HepG2 (cell line): Measurements from ENCODE around the gene TFEB. TPM values are rescaled to one million over a fixed set of nuclear protein-coding genes. Genes with fewer than 3 reads are reported as not detected.

Experiments used
- CERS6 ChIP-seq: sonication (generic); formaldehyde crosslinking; IDR thresholded peaks from 2 replicates; pipeline ENCODE4 v1.5.0; 2020; ENCODE audit warnings: missing genetic modification reagents
- CHCHD3 ChIP-seq: sonication (generic); formaldehyde crosslinking; IDR thresholded peaks from 2 replicates; pipeline ENCODE4 v1.8.0; 2022; ENCODE audit warnings: mild to moderate bottlenecking, missing genetic modification reagents, moderate library complexity
- FOXP1 ChIP-seq, 2 experiments: fragments of 450-650 bp in 1 of 2; IDR thresholded peaks; 2 replicates each; pipeline ENCODE4 v1.6.1; 2017 to 2018; ENCODE audit warnings: antibody characterized with exemption in 1 of 2
- GATAD2A ChIP-seq: IDR thresholded peaks from 2 replicates; pipeline ENCODE4 v1.6.1; 2016
- HES4 ChIP-seq: sonication (generic); formaldehyde crosslinking; IDR thresholded peaks from 2 replicates; pipeline ENCODE4 v1.9.0; 2021; ENCODE audit warnings: mild to moderate bottlenecking, missing genetic modification reagents, borderline replicate concordance
- KDM2A ChIP-seq: sonication (generic); formaldehyde crosslinking; IDR thresholded peaks from 2 replicates; pipeline ENCODE4 v1.4.0; 2020; ENCODE audit warnings: low read depth, missing genetic modification reagents, borderline replicate concordance
- KLF9 ChIP-seq: IDR thresholded peaks from 2 replicates; pipeline ENCODE4 v1.6.1; 2016; ENCODE audit warnings: low read depth
- NFYB ChIP-seq: sonication (generic); formaldehyde crosslinking; IDR thresholded peaks from 2 replicates; pipeline ENCODE4 v1.4.0; 2020; ENCODE audit warnings: missing genetic modification reagents
- PLSCR1 ChIP-seq: sonication (generic); formaldehyde crosslinking; IDR thresholded peaks from 2 replicates; pipeline ENCODE4 v1.5.0; 2020; ENCODE audit warnings: missing genetic modification reagents, mild to moderate bottlenecking, borderline replicate concordance
- PRDM10 ChIP-seq: sonication (generic); formaldehyde crosslinking; IDR thresholded peaks from 2 replicates; pipeline ENCODE4 v1.4.0; 2020; ENCODE audit warnings: low read depth, missing genetic modification reagents
- SKI ChIP-seq: fragments of 450-650 bp; IDR thresholded peaks from one replicate; pipeline ENCODE4 v1.6.1; 2018; ENCODE audit warnings: mild to moderate bottlenecking; ENCODE audit not compliant: partially characterized antibody
- SMAD1 ChIP-seq: sonication (generic); formaldehyde crosslinking; IDR thresholded peaks from 2 replicates; pipeline ENCODE4 v1.4.0; 2020; ENCODE audit warnings: missing genetic modification reagents, low read depth, mild to moderate bottlenecking, borderline replicate concordance
- SRSF9 ChIP-seq: fragments of 200-400 bp; formaldehyde crosslinking; IDR thresholded peaks from 2 replicates; pipeline ENCODE4 v1.6.1; 2018; ENCODE audit warnings: borderline replicate concordance, mild to moderate bottlenecking, low read depth, low read length; ENCODE audit not compliant: insufficient read depth, poor library complexity, severe bottlenecking
- U2AF2 ChIP-seq: fragments of 200-400 bp; formaldehyde crosslinking; IDR thresholded peaks from 2 replicates; pipeline ENCODE4 v1.6.1; 2017; ENCODE audit warnings: low read depth, mild to moderate bottlenecking, low read length
- XRCC5 ChIP-seq: fragments of 200-400 bp; formaldehyde crosslinking; optimal IDR thresholded peaks from 2 replicates; pipeline ENCODE3; 2017; ENCODE audit warnings: mild to moderate bottlenecking, low read length
- ZBTB2 ChIP-seq: sonication (generic); formaldehyde crosslinking; IDR thresholded peaks from 2 replicates; pipeline ENCODE4 v1.8.0; 2022; ENCODE audit warnings: low read depth, missing genetic modification reagents
- ZBTB49 ChIP-seq: sonication (generic); formaldehyde crosslinking; IDR thresholded peaks from 2 replicates; pipeline ENCODE4 v1.4.0; 2020; ENCODE audit warnings: missing genetic modification reagents, borderline replicate concordance
- ZFP37 ChIP-seq: sonication (generic); formaldehyde crosslinking; IDR thresholded peaks from 2 replicates; pipeline ENCODE4 v1.4.0; 2020; ENCODE audit warnings: missing genetic modification reagents, borderline replicate concordance
- ZNF264 ChIP-seq: sonication (generic); formaldehyde crosslinking; IDR thresholded peaks from 2 replicates; pipeline ENCODE4 v1.4.0; 2020; ENCODE audit warnings: missing genetic modification reagents
- ZNF282 ChIP-seq: fragments of 450-650 bp; IDR thresholded peaks from 2 replicates; pipeline ENCODE4 v1.6.1; 2018; ENCODE audit not compliant: partially characterized antibody
- ZNF441 ChIP-seq: sonication (generic); formaldehyde crosslinking; IDR thresholded peaks from 2 replicates; pipeline ENCODE4 v1.7.0; 2021; ENCODE audit warnings: missing genetic modification reagents, borderline replicate concordance
- ZNF451 ChIP-seq: sonication (generic); formaldehyde crosslinking; IDR thresholded peaks from 2 replicates; pipeline ENCODE4 v1.5.0; 2020; ENCODE audit warnings: mild to moderate bottlenecking, missing genetic modification reagents
- polyA plus RNA-seq, 8 experiments: library from polyadenylated mRNA; depleted of rRNA in 3 of 8; stranded (reverse) in 7 of 8; unstranded in 1 of 8; fragments of >200 nt; fragmentation: Illumina TruSeq in 4 of 8; extraction: Trizol in 4 of 8; gene quantifications; 2 replicates each; pipeline versions ENCODE4 v1.2.1 to v1.2.3, GENCODE V29; 2011 to 2016; ENCODE audit warnings: low read depth in 4 of 8, missing spikeins in 1 of 8, mixed read lengths in 1 of 8; ENCODE audit not compliant: insufficient read depth in 1 of 8
- total RNA-seq, 5 experiments: library from RNA; depleted of rRNA; stranded (reverse); fragments of >200 nt; fragmentation: Illumina TruSeq; extraction: Trizol; gene quantifications; 2 replicates each; pipeline ENCODE4 v1.2.3, GENCODE V29; 2016; ENCODE audit warnings: low read depth in 1 of 5

The TFEB gene
- total and polyA plus RNA-seq, 2 of the 13 experiments (the other 11 are each of a cell fraction or from before 2014, with no cell fraction given), result 13.3 to 18.7 TPM

- 0 out of 2 replicates have a peak, but pooled peaks have one; percentile 53 for TF ChIP-seq PRDM10 (CRISPR knock-in tag)
- no peak for TF ChIP-seq SRSF9
- TF ChIP-seq SMAD1, result no peak
- no peak for TF ChIP-seq ZBTB2 (CRISPR knock-in tag)
- no peak for TF ChIP-seq CHCHD3 (CRISPR knock-in tag)
- no peak for TF ChIP-seq CERS6 (CRISPR knock-in tag)
- TF ChIP-seq ZNF441, result no peak
- no peak for TF ChIP-seq FOXP1 (IDR thresholded peaks at IDR 0.05)
- no peak for TF ChIP-seq FOXP1 (CRISPR knock-in tag; IDR thresholded peaks at IDR 0.05)
- TF ChIP-seq ZNF451 (CRISPR knock-in tag), result no peak
- no peak for TF ChIP-seq HES4 (CRISPR knock-in tag)
- TF ChIP-seq KLF9 (CRISPR knock-in tag), result no peak
- no peak for TF ChIP-seq U2AF2
- TF ChIP-seq GATAD2A (CRISPR knock-in tag), result peak; percentile 46; the same call in 1 of the 2 replicates
- TF ChIP-seq NFYB (CRISPR knock-in tag), result no peak
- no peak for TF ChIP-seq ZNF282
- TF ChIP-seq ZBTB49 (CRISPR knock-in tag), result no peak
- no peak for TF ChIP-seq ZFP37 (CRISPR knock-in tag)
- TF ChIP-seq KDM2A, result peak; percentile 86
- peak; percentile 66 for TF ChIP-seq SKI
- TF ChIP-seq PLSCR1 (CRISPR knock-in tag), result no peak
- TF ChIP-seq ZNF264 (CRISPR knock-in tag), result no peak
- TF ChIP-seq XRCC5, result peak; percentile 85
Observed at GRCh38 chr6:41682056-41682477, 53.3 kb downstream of the TFEB start (continued).
